ENCODE results near the gene LMTK3. TPM values are rescaled to one million over a fixed set of nuclear protein-coding genes. Genes with fewer than 3 reads are reported as not detected.
"Not testable (repeated sequence)": the region's sequence is repeated elsewhere in the genome, so short reads cannot be mapped to it uniquely, and the experiment has no call there.

Gene LMTK3
- total RNA-seq, 1 experiment from 2014 or later, result 4.2 TPM

DNA sequence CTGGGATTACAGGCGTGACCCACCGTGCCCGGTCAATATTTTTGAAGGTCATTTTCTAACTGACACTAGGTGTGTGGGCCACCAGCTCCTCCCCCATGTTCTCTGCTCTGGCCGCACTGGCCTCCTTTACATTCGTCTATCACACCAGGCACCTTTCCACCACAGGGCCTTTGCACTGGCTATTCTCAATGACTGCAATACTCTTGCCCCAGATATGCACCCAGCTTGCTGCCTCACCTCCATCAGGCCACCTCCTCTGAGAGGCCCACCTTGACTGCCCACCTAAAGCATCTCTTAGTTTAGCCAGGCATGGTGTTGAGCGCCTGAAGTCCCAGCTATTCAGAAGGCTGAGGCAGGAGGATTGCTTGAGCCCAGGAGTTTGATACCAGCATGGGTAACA is 30.2 kb upstream of the LMTK3 start:
- in situ Hi-C loops (cut with HindIII; ENCODE audit: low pct_unique_long_range_greater_than_20kb, low sequenced_read_pairs), result no loop called here
- no peak for DNase-seq (ENCODE audit: low read depth)

DNA sequence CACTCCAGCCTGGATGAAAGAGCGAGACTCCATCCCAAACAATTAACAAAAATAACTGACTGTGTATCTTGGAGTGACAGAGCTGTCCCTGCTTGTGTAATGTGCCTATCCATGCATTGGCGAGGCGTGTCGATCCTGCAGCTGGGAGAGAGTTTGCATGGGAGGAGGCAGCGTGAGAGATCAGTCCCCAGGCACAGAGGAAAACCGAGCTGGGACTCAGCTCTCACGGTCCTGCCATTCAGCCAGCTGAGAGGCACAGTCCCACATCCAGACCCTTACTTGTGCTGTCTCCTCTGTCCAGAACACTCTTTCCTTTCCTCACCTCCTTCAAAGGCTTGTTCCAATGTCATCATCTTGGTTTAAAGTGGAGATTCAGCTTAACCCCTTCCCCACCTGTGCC is 28.5 kb upstream of the LMTK3 start:
- in situ Hi-C loops (cut with HindIII; ENCODE audit: low pct_unique_long_range_greater_than_20kb, low sequenced_read_pairs), result no loop called here
- peak; percentile 62 for DNase-seq (ENCODE audit: low read depth)

DNA sequence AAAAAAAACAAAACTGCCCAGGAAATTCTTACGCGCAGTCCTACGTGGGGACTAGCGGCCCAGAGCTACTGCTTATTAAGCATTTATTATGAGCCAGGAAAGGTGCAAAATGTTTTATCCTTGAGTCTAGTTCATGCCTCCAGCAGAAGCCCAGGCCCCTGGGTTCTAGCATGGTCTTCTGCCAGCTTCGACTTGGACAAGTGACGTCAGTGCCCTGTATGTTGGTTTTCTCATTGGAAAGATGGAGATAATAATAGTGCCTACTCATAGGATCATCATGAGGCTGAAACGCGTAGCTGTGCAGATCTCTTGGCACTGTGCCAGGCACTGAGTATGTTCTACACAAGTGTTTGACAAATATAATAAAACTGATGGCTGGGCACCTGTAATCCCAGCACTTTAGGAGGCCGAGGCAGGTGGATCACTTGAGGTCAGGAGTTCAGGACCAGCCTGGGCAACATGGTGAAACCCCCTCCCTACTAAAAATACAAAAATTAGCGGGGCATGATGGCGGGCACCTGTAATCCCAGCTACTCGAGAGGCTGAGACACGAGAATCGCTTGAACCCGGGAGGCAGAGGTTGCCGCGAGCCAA is 28.0 kb upstream of the LMTK3 start:
- peak; percentile 78 for DNase-seq (ENCODE audit: low read depth)
- in situ Hi-C loops (cut with HindIII; ENCODE audit: low pct_unique_long_range_greater_than_20kb, low sequenced_read_pairs), result no loop called here

DNA sequence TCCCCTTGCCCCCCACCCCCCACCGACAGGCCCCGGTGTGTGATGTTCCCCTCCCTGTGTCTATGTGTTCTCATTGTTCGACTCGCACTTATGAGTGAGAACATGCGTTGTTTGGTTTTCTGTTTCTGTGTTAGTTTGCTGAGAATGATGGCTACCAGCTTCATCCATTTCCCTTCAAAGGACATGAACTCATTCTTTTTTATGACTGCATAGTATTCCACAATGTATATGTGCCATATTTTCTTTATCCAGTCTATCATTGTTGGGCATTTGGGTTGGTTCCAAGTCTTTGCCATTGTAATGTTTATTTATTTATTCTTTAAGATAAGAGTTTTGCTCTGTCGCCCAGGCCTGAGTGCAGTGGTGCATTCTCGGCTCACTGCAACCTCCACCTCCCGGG is 26.4 kb upstream of the LMTK3 start:
- DNase-seq (ENCODE audit: low read depth); in situ Hi-C loops (cut with HindIII; ENCODE audit: low pct_unique_long_range_greater_than_20kb, low sequenced_read_pairs): not testable (repeated sequence)

DNA sequence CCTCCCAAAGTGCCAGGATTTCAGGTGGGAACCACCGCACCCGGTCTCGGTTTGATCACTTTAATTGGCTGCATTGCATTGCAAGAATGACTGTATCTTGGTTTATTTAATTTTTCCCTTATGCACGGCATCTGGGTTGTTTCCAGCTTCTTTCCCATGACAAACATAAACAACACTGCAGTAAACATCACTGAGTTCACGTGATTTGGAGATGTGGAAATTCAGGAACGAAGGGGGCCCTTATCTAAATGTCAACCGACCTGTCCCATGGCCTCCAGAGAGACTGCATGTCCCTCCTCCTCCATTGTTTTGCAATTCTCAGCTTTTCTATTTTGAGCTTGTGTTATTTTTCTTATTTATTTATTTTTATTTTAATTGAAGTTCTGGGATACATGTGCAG is 25.9 kb upstream of the LMTK3 start:
- in situ Hi-C loops (cut with HindIII; ENCODE audit: low pct_unique_long_range_greater_than_20kb, low sequenced_read_pairs), result no loop called here
- DNase-seq (ENCODE audit: low read depth), result no peak

DNA sequence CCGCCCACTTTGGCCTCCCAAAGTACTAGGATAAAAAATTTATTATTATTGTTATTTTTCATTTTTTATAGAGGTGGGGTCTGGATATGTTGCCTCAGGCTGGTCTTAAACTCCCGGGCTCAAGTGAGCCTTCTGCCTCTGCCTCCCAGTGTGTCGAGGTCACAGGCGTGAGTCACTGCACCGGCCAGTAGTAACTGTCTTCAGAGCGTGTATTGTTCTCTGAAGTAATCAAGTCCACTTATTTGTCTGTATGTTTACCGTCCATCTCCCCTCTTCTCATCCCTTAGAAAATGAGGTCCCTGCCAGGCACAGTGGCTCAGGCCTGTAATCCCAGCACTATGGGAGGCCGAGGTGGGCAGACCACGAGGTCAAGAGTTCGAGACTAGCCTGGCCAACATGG is 22.1 kb upstream of the LMTK3 start:
- in situ Hi-C loops (cut with HindIII; ENCODE audit: low pct_unique_long_range_greater_than_20kb, low sequenced_read_pairs), result no loop called here

DNA sequence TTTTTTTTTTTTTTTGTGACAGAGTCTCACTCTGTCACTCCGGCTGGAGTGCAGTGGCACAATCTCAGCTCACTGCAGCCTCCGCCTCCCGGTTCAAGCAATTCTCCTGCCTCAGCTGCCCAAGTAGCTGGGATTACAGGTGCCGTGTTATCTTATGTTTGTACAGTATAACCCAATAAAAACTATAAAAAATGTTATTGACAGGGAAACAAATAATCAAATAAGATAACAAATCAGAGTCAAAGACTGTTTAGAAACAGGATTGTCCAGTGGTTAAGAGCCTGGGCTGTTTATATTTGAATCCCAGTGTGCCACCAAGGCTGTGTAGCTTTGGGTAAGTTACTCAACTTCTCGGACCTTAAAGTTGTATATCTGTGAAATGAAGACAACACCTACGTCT is 19.1 kb upstream of the LMTK3 start:
- in situ Hi-C loops (cut with HindIII; ENCODE audit: low pct_unique_long_range_greater_than_20kb, low sequenced_read_pairs), result no loop called here
- no peak for DNase-seq (ENCODE audit: low read depth)

More for the DNA sequence above, 22.1 kb upstream of the LMTK3 start:
- no peak for DNase-seq (ENCODE audit: low read depth)

DNA sequence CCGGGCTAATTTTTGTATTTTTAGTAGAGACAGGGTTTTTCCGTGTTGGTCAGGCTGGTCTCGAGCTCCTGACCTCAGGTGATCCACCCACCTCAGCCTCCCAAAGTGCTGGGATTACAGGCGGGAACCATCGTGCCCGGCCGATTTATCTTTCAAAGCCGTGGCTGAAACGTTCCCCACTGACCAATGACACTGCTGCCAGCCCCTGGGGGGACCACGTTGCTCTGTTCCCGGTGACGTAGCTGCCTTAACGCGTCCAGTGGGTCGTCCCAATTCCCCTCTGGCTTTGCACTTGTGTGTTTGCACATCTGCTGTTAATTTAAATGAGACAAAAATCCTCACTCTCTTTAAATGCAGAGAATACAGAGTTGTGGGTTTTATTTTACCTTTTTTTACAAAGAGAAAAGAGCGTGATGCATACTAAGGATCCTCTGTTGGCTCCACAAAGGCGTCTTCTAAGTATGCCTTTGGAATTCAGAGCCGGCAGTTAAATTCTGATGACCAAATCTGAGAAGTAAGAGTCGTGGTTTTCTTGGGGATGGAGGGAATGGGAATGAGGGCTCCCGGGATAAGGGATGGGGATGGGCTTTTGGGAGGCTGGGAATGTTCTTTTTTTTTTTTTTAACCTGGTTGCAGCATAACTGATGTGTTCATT is 18.6 kb upstream of the LMTK3 start:
- no peak for DNase-seq (ENCODE audit: low read depth)
- in situ Hi-C loops (cut with HindIII; ENCODE audit: low pct_unique_long_range_greater_than_20kb, low sequenced_read_pairs), result no loop called here

DNA sequence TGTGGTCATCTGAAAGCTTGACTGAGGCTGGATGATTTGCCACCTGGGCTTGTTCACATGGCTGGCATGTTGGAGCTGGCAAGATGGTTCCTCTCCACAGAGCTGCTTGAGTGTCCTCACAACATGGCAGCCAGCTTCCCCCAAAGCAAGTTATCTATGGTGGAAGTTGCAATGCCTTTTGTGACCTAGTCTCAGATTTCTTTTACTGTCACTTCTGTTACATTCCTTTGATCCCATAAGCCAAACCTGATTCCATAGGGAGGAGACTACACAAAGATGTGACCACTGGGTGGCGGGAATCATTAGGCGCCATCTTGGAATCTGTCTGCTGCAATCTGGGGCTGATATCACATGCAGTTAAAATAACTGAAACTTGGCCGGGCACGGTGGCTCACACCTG is 17.5 kb upstream of the LMTK3 start:
- no peak for DNase-seq (ENCODE audit: low read depth)
- in situ Hi-C loops (cut with HindIII; ENCODE audit: low pct_unique_long_range_greater_than_20kb, low sequenced_read_pairs), result no loop called here

DNA sequence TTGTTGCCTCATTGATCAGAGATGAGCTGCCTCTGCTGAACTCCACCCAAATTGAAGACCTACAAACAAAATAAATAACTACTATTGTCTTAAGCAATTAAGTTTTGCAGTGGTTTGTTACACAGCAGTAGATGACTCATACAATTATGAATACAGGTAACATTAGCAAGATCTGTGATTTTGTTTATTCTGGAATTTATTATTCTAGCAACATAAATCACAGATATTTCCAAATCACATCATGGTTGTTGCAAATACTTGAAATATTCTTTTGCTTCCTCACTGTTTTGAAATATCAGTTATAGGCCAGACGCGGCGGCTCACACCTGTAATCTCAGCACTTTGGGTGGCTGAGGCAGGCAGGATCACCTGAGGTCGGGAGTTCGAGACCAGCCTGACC is 13.1 kb upstream of the LMTK3 start:
- in situ Hi-C loops (cut with HindIII; ENCODE audit: low pct_unique_long_range_greater_than_20kb, low sequenced_read_pairs), result no loop called here
- no peak for DNase-seq (ENCODE audit: low read depth)

DNA sequence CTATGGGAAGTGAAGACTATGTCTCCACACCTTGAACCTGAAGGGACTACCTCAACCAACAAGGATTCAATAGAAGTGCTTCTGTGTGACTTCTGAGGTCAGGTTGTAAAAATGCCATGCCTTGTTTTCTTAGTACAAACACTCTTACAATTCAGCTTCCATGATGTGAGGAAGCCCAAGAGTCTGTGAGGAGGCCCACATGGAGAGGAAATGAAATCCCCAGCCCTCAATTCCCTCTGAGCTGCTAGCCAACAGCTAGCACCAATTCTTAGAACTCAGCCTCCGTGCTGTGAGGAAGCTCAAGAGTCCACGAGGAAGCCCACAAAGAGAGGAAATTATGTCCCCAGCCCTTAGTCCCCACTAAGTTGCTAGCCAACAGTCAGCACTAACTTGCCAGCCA is 12.6 kb upstream of the LMTK3 start:
- DNase-seq (ENCODE audit: low read depth), result no peak
- in situ Hi-C loops (cut with HindIII; ENCODE audit: low pct_unique_long_range_greater_than_20kb, low sequenced_read_pairs), result no loop called here

DNA sequence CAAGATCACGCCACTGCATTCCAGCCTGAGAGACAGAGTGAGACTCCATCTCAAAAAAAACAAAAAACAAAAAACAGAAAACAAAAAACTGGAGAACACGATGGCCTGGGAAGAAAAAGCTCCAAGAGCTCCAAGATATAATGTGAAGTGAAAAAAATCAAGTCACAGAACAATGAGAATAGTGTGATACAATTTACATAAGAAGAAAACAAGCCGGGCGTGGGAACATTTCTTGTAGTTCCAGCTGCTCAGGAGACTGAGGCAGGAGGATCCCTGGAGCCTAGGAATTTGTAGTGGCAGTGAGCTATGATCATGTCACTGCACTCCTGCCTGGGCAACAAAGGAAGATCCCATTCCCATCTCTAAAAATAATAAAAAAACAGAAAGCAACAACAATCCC is 8.5 kb upstream of the LMTK3 start:
- no peak for DNase-seq (ENCODE audit: low read depth)
- in situ Hi-C loops (cut with HindIII; ENCODE audit: low pct_unique_long_range_greater_than_20kb, low sequenced_read_pairs), result no loop called here

DNA sequence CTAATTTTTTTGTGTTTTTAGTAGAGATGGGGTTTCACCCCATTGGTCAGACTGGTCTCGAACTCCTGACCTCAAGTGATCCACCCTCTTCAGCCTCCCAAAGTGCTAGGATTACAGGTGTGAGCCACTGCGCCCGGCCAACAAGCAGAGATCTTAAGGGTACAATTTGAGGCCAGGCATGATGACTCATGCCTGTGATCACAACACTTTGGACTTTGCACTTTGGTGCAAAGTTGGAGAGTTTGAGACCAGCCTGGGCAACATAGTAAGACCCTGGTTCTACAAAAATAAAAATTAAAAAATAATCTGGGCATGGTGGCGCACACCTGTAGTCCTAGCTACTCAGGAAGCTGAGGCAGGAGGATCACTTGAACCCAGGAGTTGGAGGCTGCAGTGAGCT is 7.8 kb upstream of the LMTK3 start:
- in situ Hi-C loops (cut with HindIII; ENCODE audit: low pct_unique_long_range_greater_than_20kb, low sequenced_read_pairs), result not testable (repeated sequence)

DNA sequence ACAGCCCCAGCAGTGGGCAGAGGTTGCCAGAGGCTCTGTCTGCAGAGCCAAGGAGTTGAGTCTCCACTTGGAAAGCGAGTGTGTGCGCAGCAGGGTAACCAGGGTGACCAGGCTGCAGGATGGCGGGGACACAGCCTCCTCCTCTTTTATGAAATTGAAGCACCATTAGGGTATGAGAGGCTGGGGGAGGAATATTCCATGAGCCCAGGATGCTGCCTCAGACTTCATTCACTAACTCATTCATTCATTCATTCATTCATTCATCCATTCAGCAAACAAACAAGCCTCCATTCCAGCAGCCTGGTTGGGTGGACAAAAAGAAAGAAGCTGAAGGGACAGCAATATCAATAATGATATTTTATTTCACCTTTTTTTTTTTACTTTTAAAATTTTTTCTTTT is 6.6 kb upstream of the LMTK3 start:
- no peak for DNase-seq (ENCODE audit: low read depth)
- in situ Hi-C loops (cut with HindIII; ENCODE audit: low pct_unique_long_range_greater_than_20kb, low sequenced_read_pairs), result no loop called here

More for the DNA sequence above, 7.8 kb upstream of the LMTK3 start:
- DNase-seq (ENCODE audit: low read depth), result not testable (repeated sequence)

DNA sequence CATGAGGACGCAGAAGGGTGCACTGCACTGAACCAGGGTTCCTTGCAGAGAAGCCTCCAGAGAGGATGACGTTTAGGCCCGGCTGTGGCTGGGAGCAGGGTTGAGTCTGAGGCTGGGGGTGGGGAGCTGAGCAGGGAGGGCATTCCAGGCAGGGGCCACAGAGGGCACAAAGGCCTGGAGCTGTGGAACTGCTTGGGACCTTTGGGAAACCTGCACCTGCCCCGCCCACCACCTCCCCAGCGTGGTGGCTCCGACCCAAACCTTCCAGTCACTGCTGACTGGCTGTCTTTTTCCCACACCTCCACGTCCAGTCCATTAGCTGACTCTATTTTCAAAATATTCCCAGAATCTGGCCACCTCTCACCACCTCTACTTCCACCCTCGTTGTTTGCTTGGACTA is 4.9 kb upstream of the LMTK3 start:
- in situ Hi-C loops (cut with HindIII; ENCODE audit: low pct_unique_long_range_greater_than_20kb, low sequenced_read_pairs), result no loop called here
- DNase-seq (ENCODE audit: low read depth), result no peak

DNA sequence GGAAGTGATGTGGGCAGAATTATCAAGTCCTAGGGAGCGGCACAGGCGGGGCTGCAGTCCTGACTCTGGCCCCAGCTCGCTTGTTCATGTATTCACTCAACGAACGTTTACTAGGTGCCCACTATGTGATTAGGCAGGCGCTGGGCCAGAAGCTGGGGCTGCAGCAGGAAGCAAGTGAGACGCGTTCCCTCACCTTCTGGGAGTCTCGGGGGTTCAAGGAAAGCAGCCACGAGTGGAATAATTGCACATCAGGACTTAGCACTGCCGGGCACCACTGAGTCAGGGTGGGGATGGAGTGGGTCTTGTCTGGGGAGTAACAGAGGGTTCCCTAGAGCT is 2.5 kb upstream of the LMTK3 start:
- in situ Hi-C loops (cut with HindIII; ENCODE audit: low pct_unique_long_range_greater_than_20kb, low sequenced_read_pairs), result no loop called here
- no peak for DNase-seq (ENCODE audit: low read depth)

DNA sequence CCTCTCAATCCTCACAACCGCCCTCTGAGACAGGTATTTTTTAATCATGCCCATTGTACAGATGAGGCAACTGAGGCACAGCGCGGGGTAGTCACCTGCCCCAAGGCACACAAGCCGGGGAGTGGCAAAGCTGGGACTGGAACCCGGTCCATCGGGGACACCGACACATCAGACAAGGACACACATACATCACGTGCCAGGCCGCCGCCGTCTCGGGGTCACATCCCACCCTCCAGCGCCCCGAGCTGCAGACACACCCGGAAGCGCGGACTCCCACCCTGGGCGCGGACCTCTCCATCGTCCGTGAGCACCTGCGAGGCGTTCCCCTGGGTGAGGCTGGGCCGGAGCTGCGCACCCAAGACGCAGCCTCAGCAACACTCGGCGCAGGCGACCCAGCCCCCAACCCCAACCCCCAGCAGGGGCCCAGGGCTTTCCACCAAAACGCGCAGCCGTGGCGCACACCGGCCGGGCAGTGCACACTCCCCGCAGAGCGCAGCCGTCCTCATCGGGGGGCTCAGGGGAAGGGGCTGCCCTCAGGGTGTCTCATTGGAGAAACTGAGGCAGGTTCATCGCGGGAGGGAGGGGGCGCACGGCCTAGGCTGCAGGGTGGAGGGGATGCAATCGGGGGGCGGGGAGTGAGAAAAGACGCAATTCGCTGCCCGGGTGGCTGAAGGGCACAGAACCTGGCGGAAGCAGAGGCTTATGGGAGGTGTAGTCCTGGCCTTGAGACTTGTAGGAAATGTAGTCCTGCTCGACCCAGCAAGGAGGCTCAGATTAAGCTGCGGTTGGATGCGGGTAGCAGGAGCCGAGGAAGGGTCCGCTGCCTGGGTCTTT is 1.9 kb upstream of the LMTK3 start:
- DNase-seq (ENCODE audit: low read depth), result peak; percentile 58
- in situ Hi-C loops (cut with HindIII; ENCODE audit: low pct_unique_long_range_greater_than_20kb, low sequenced_read_pairs), result no loop called here

DNA sequence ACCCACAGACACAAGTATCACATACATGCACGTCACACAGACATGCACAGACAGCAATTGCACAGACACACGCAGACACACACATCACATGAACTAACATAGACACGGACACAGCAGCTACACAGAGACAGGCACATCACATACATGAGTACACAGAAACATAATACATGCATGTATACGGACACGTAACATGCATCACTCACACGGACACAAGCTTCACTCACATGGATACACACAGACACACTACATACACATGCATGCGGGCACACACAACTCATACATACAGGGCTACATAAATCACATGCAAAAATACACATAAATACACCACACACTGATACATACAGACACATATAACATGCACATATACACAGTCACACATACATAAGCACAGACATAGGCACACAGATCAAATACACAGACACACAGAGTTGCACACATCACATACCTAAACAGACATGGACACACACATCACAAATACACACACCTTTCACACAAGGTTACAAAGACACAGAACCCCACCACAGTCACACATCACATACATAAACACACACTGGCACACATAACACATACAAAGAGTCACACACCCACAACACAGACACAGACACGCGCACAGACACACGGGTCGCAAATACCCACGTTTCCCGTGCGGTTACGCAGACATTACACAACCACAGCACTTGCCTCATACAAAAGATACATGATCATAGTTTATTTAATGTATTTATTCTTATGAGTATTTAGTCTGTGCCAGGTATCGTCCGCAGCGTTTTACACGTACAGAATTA is 1.1 kb upstream of the LMTK3 start:
- DNase-seq (ENCODE audit: low read depth), result no peak
- in situ Hi-C loops (cut with HindIII; ENCODE audit: low pct_unique_long_range_greater_than_20kb, low sequenced_read_pairs), result no loop called here

DNA sequence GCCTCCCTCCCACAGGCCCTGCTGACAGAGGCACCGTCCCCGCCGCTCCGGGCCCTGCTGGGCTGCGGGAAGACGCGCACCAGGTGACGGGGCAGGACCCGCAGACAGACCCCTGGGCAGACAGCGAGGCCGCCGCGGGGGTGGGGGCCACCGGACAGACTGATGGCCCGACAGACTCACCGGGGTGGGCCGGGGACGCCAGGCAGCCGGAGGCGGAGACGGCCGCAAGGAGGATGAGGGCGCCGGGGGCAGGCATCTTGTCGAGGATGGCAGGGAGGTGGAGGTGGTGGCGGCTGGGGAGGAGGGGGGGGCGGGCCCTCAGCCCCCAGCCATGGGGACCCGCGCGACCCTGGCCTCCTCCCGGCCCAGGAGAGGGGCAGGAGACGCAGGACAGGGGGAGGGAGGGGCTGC is 309 bp downstream of the LMTK3 start:
- DNase-seq (ENCODE audit: low read depth), result no peak
- in situ Hi-C loops (cut with HindIII; ENCODE audit: low pct_unique_long_range_greater_than_20kb, low sequenced_read_pairs), result no loop called here

All from Caki2 (cell line).